Fibroblast of lung (primary cell): Measurements from ENCODE around the gene IL17RD. TPM values are rescaled to one million over a fixed set of nuclear protein-coding genes. Genes with fewer than 3 reads are reported as not detected.
A peak's percentile ranks its signal among the peaks of the same experiment; 100 is the strongest.

Source experiments
- DNase-seq, 2 donors: peaks; one replicate each; pipeline versions ENCODE4 v3.0.0 to v3.0.0-alpha.2; 2010; ENCODE audit warnings: low read depth in 2 of 2
- H2AFZ ChIP-seq: 2 replicates; pipeline ENCODE4 v1.5.1; 2012; ENCODE audit warnings: low read length, control low read depth, inconsistent platforms
- H3K27ac ChIP-seq: 2 replicates; pipeline ENCODE4 v1.5.1; 2011; ENCODE audit warnings: low read length, control low read depth; ENCODE audit not compliant: insufficient read depth
- H3K27me3 ChIP-seq: 2 replicates; pipeline ENCODE4 v1.5.1; 2011; ENCODE audit warnings: mild to moderate bottlenecking, low read length; ENCODE audit not compliant: control insufficient read depth, insufficient read depth
- H3K36me3 ChIP-seq: 2 replicates; pipeline ENCODE4 v1.5.1; 2011; ENCODE audit warnings: low read length; ENCODE audit not compliant: control insufficient read depth, insufficient read depth
- H3K4me1 ChIP-seq: 2 replicates; pipeline ENCODE4 v1.5.1; 2011; ENCODE audit warnings: low read length; ENCODE audit not compliant: control insufficient read depth, insufficient read depth; ENCODE audit errors: extremely low read depth
- H3K4me2 ChIP-seq: 2 replicates; pipeline ENCODE4 v1.5.1; 2011; ENCODE audit warnings: low read length, control low read depth; ENCODE audit not compliant: insufficient read depth; ENCODE audit errors: extremely low read depth
- H3K4me3 ChIP-seq, 4 experiments: fragments of 200-600 bp in 1 of 4; sonication (generic) in 1 of 4; replicated peaks in 1 of 4; 2 replicates each; pipeline ENCODE4 v1.5.1; 2011 to 2016; ENCODE audit warnings: low read length in 4 of 4, low read depth in 3 of 4, mild to moderate bottlenecking in 3 of 4, control low read depth in 2 of 4, inconsistent platforms in 1 of 4, mixed read lengths in 1 of 4; ENCODE audit not compliant: insufficient read depth in 1 of 4; ENCODE audit errors: control extremely low read depth in 1 of 4
- H3K79me2 ChIP-seq: 2 replicates; pipeline ENCODE4 v1.5.1; 2012; ENCODE audit warnings: mild to moderate bottlenecking, low read length, inconsistent platforms; ENCODE audit not compliant: control insufficient read depth, insufficient read depth
- H3K9ac ChIP-seq: 2 replicates; pipeline ENCODE4 v1.5.1; 2011; ENCODE audit warnings: mild to moderate bottlenecking, low read length, control low read depth; ENCODE audit not compliant: insufficient read depth
- H3K9me3 ChIP-seq: 2 replicates; pipeline ENCODE4 v1.5.1; 2012; ENCODE audit warnings: low read depth, low read length; ENCODE audit not compliant: control insufficient read depth, insufficient read depth
- H4K20me1 ChIP-seq: 2 replicates; pipeline ENCODE4 v1.5.1; 2011; ENCODE audit warnings: low read length; ENCODE audit not compliant: control insufficient read depth, insufficient read depth; ENCODE audit errors: extremely low read depth
- CTCF ChIP-seq, 2 donors: IDR thresholded peaks in 1 of 2; conservative IDR thresholded peaks in 1 of 2; 1 replicate in 1 of 2; 2 replicates in 1 of 2; pipeline ENCODE4 v1.5.1; 2011 to 2012; ENCODE audit warnings: low read length in 2 of 2, control low read depth in 1 of 2, inconsistent platforms in 1 of 2, low read depth in 1 of 2, mild to moderate bottlenecking in 1 of 2
- EZH2 ChIP-seq: IDR thresholded peaks from 2 replicates; pipeline ENCODE4 v1.5.1; 2012; ENCODE audit warnings: low read length, control low read depth, mild to moderate bottlenecking; ENCODE audit errors: missing control alignments
- polyA plus RNA-seq, 2 donors: library from polyadenylated mRNA; depleted of rRNA in 1 of 2; stranded (reverse) in 1 of 2; unstranded in 1 of 2; fragments of >200 nt; gene quantifications; 2 replicates each; pipeline ENCODE4 v1.2.1, GENCODE V29; 2011 to 2012; ENCODE audit warnings: missing spikeins in 1 of 2
- total RNA-seq: library from RNA; depleted of rRNA; stranded (reverse); fragments of >200 nt; gene quantifications from 2 replicates; pipeline ENCODE4 v1.2.1, GENCODE V29; 2014

IL17RD gene
- total and polyA plus RNA-seq, 2 donors (not counting 1 experiment from before 2014, with no cell fraction given): 0.60 to 1.8 TPM

GRCh38 chr3:57061556-57061955 lies 103.6 kb downstream of the IL17RD start:
- no peaks in the 10 kb centered on the region for H3K36me3 ChIP-seq
- H3K27me3 ChIP-seq: no peaks in the 10 kb centered on the region
- TF ChIP-seq EZH2: no peak
- no peak overlapping the region for H2AFZ ChIP-seq
- no peaks in the 10 kb centered on the region for H3K9me3 ChIP-seq
- H3K4me3 ChIP-seq: no peak overlapping the region
- H4K20me1 ChIP-seq: no peaks in the 10 kb centered on the region
- H3K4me1 ChIP-seq: peaks cover 4% of the 10 kb centered on the region
- H3K27ac ChIP-seq: no peak overlapping the region
- H3K79me2 ChIP-seq: no peaks in the 10 kb centered on the region
- DNase-seq: peak in 1 of 2 donors; percentile 27
- no peak overlapping the region for H3K4me2 ChIP-seq
- H3K9ac ChIP-seq: no peak overlapping the region

DNA sequence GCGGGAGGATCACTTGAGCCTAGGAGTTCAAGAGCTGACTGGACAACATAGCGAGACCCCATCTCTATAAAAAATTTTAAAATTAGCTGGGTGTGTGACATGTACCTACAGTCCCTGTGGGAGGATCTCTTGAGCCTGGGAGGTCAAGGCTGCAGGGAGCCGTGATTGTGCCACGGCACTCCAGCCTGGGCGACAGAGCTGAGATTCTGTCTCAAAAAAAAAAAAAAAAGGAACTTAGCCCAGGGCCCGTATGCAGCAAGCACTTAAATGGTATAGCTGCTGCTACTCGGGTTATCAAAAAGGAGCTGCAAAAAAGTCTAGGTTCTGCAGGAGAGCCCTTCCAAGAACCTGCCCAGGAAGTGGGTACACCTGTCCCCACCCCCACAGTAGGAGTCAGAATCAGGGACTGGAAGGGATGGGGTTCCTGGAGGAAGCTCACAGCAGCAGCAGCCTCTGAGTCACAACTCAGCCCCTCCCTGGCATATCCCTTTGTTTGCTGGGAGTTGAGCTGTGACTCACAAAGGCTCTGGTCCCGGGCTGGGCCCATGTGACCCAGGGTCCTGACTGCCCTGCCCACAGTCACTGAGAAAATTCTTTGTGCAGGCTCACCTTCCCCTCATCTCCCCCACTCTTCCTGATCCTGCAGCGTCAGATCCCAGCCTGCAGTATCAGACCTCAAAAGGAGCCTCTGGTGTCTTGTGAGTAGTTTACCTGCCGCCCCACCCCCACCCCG lies 104.9 kb downstream of the IL17RD start, which contains the start of gene SPATA12:
TSS of gene SPATA12 (plus strand) at position 576 of the 733 bp plus-strand sequence. CDS start 13,031 bp downstream, outside the sequence.
- no peaks in the 10 kb centered on the region for H3K79me2 ChIP-seq
- peak; percentile 83 to 94 for DNase-seq

GRCh38 chr3:57059411-57059810 lies 105.7 kb downstream of the IL17RD start:
- Histone ChIP-seq H3K9me3 (no peaks in the 10 kb centered on the region), H3K4me2 (no peak overlapping the region), H3K4me3 (no peak overlapping the region), H3K79me2 (no peaks in the 10 kb centered on the region), H4K20me1 (no peaks in the 10 kb centered on the region), H3K27me3 (no peaks in the 10 kb centered on the region), H3K27ac (no peak overlapping the region), H3K36me3 (no peaks in the 10 kb centered on the region), H3K4me1 (peaks cover 4% of the 10 kb centered on the region), H2AFZ (no peak overlapping the region), H3K9ac (no peak overlapping the region)
- TF ChIP-seq EZH2 (no peak), CTCF (conservative IDR thresholded peaks at IDR 0.05 in 1 of 2, IDR thresholded peaks at IDR 0.05 in 1 of 2; ENCODE audit: low read depth in 1 of 2, low read length in 2 of 2) (no peak)
- DNase-seq: no peak

More for the DNA sequence above, 104.9 kb downstream of the IL17RD start, which contains the start of gene SPATA12:
- H3K36me3 ChIP-seq: no peaks in the 10 kb centered on the region
- no peak within 1 kb of the TSS for H3K4me3 ChIP-seq
- H3K27ac ChIP-seq: no peak within 1 kb of the TSS
- H4K20me1 ChIP-seq: no peaks in the 10 kb centered on the region
- TF ChIP-seq EZH2 (no peak), CTCF (conservative IDR thresholded peaks at IDR 0.05 in 1 of 2, IDR thresholded peaks at IDR 0.05 in 1 of 2; ENCODE audit: low read depth in 1 of 2, low read length in 2 of 2) (no peak)
- H3K27me3 ChIP-seq: no peaks in the 10 kb centered on the region
- H2AFZ ChIP-seq: no peak within 1 kb of the TSS
- peak within 1 kb of the TSS; percentile 25 for H3K4me2 ChIP-seq
- H3K4me1 ChIP-seq: peaks cover 4% of the 10 kb centered on the region
- H3K9ac ChIP-seq: no peak within 1 kb of the TSS
- H3K9me3 ChIP-seq: no peaks in the 10 kb centered on the region
